LoVo (cell line): ENCODE measurements around the gene ADGRL3.

Experiments used
- DNase-seq: peaks from one replicate; pipeline ENCODE4 v3.0.0-alpha.2; 2016; ENCODE audit warnings: low spot score

Gene ADGRL3

DNA sequence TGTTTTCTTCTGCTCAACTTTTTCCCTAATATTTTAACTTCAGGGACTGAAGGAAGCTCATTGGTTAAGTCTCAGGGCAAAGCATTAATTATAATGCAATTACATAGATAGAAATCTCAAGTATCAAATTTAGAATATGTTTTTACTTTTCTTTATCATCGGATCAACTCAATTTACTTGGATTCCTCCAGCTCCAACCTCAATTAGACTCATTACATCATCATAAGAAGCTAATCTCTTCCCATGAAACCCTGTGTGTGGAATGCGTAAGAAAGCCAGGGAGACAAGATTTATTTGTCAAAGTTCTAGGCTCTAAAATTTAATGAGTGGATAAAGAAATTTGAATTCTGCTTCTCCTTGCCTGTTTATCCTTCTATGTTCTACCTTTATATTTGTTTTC, 918.4 kb downstream of the ADGRL3 start:
- DNase-seq: no peak

DNA sequence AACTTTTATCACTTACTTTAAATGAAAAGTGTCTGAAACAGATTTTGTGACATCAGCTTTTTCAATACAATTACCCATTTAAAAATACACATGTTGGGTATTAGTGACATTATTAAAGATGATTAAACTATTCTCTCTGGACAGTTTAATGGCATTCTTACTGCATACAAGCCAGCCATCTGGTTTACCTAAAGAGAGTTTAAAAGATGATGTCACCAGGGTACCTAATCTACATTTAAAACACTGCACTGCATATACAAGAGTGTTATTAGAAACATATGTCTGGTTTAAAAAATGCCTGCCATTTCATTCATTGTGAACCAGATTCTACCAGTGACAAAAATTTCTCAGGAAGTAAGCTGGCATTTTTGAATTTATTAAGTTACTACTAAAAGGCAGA, 919.1 kb downstream of the ADGRL3 start:
- no peak for DNase-seq

DNA sequence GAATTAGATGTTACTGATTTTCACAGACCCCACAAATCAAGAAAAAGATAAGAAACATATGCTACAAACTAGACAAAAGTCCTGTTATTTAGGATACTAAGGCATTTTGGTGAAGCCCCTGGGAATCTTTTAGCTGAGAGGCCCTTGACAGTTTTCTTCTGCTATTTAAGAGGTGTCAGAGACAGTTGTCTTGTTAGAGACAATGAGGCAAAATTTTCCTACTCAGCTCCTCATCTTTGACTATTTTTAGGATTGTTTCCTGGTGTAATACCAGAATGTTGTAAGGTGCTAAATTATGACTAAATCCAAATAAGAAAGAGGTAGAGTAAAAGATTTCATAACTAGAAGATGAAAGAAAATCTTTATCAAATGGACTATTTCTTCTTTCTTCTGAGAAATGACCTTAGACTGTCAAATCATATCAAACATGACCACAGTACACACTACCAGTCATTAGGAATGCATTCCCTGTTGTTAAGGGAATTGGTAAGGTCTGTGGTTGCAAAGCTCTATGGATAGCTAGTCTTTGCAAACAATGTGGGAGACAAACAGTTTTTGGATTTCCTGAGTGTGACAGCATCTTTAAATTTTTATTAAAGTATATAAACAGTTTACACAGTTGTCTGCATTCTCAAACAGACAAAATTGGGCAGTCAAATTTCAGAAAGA, 926.1 kb downstream of the ADGRL3 start:
- DNase-seq: no peak
